Measurements from ENCODE around the gene TFF3. TPM values are rescaled to one million over a fixed set of nuclear protein-coding genes. Genes with fewer than 3 reads are reported as not detected.

The TFF3 gene, protein sequence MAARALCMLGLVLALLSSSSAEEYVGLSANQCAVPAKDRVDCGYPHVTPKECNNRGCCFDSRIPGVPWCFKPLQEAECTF
- not detected in 5 replicates for total RNA-seq (2022; extraction: Qiagen RNA extraction; ENCODE audit: low read depth)

DNA sequence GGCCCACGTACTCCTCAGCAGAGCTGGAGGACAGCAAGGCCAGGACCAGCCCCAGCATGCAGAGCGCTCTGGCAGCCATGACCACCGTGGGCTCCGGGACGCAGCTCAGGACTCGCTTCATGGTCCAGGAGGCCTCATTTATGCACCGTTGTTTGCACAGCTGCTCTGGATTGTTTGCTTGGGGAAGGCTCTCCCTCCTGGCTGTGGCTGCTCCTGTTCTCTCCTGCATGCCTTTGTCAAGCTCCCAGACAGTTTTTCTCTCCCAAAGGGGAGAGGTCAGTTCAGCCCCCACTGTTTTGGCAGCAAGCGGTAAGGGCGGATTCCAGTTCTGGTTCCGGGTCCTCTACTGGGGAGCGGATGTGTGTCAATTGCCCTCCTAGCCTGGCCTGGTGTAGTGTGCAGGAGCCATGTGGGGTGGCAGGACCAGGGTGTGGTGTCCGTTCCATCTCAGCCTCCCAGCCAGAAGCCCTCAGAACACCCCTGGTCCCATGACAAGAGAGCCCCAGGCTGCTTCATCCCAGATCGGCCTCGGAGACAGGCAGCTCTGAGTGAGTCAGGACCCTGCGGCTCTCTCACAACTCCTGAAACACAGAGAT is at the start of gene TFF3:
Gene TFF3 (minus strand): TSS at position 114 of the 596 bp plus-strand sequence. CDS start 35 bp downstream, at position 79.

DNA sequence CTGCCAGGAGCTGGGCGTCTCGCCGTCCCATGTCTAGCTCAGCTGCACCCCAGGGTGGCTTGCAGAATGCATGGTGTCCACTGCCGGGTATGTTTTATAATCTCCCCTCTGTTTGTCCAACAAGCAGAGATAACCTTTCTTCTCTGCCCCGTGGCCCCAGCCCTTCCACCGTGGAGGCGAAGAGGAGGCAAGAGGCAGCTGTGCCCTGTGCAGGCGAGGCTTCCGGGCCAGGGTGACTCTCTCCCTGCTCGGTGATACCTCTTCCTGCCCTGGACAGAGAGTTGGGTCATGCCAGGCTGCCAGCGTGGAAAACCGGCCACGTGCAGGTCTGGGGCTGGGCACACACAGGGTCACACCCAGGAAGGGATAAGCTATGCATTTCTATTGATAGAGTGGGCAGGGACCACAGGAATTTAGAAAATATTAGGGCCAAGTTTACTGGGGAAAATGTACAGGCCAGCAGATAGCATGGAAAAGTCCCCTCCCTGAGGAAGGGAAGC is 35.8 kb upstream of the TFF3 start, which contains the start of gene TFF2:
Gene TFF2 (minus strand): TSS at position 68 of the 500 bp plus-strand sequence. CDS start 37 bp downstream, at position 31.

Other genes with a start within 250 kb of the TFF3 start
- not detected in 5 replicates for gene UMODL1, start 244.1 kb downstream of the TFF3 start, total RNA-seq (2022; extraction: Qiagen RNA extraction; ENCODE audit: low read depth)
- gene ABCG1, start 96.3 kb downstream of the TFF3 start, total RNA-seq (2022; extraction: Qiagen RNA extraction; ENCODE audit: low read depth): 2.1 to 3.7 TPM (median 2.4 TPM) in 5 replicates
- gene TFF2, start 35.6 kb upstream of the TFF3 start, total RNA-seq (2022; extraction: Qiagen RNA extraction; ENCODE audit: low read depth): not detected in 5 replicates
- 24.2 to 31.5 TPM (median 30.5 TPM) in 5 replicates for gene TFF1, start 51.1 kb upstream of the TFF3 start, total RNA-seq (2022; extraction: Qiagen RNA extraction; ENCODE audit: low read depth)
- gene TMPRSS3, start 80.6 kb upstream of the TFF3 start, total RNA-seq (2022; extraction: Qiagen RNA extraction; ENCODE audit: low read depth): 0.20 to 0.38 TPM (median 0.27 TPM) in 5 replicates
- gene UBASH3A, start 88.5 kb upstream of the TFF3 start, total RNA-seq (2022; extraction: Qiagen RNA extraction; ENCODE audit: low read depth): 0.16 to 0.34 TPM (median 0.24 TPM) in 4 of 5 replicates, not detected in the other
- 0.45 to 0.94 TPM (median 0.67 TPM) in 5 replicates for gene RSPH1, start 180.8 kb upstream of the TFF3 start, total RNA-seq (2022; extraction: Qiagen RNA extraction; ENCODE audit: low read depth)
- gene SLC37A1, start 198.4 kb upstream of the TFF3 start, total RNA-seq (2022; extraction: Qiagen RNA extraction; ENCODE audit: low read depth): 3.2 to 4.5 TPM (median 4.4 TPM) in 5 replicates

All from A549 treated with DMSO at 1 μM for 4 hours (cell line).